Umbilical cord (tissue), 2 donors: ENCODE measurements around the gene LENEP. TPM values are rescaled to one million over a fixed set of nuclear protein-coding genes. Genes with fewer than 3 reads are reported as not detected.
A peak's percentile ranks its signal among the peaks of the same experiment; 100 is the strongest.

Source experiments
- DNase-seq: peaks from one replicate; pipeline ENCODE4 v3.0.0-alpha.2; 2015; ENCODE audit warnings: low spot score
- total RNA-seq: library from RNA; depleted of rRNA; stranded (reverse); fragments of >200 nt; gene quantifications from one replicate; pipeline ENCODE4 v1.2.3, GENCODE V29; 2014; ENCODE audit warnings: low replicate concordance; ENCODE audit not compliant: insufficient read depth

LENEP gene, protein sequence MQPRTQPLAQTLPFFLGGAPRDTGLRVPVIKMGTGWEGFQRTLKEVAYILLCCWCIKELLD
- not detected for total RNA-seq

DNA sequence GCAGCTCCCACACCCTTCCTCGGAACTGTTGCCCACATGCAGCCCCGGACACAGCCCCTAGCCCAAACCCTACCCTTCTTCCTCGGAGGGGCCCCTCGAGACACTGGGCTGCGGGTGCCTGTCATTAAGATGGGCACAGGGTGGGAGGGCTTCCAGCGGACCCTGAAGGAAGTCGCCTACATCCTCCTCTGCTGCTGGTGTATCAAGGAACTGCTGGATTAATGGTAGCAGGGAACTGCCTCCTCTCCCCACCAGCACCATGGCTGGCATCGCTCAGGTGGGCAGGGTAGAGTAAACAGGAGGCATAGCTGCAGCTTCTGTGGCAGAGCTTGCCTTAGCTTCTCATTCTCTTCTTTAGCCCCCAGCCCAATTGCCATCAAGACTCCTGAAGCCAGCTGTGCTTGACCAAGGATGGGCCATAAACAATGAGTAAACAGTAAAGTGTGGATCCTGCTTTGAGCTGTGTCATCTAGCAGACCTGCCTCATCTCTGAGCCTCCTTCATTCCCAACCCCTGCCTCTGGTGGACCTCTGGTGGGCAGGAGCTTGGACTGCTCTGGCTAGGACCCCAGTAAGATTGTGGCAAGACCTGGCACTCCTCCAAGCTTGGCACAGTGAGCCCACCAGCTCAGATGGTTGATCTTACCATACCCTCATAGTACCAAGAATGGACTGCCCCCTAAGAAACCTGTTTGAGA is at the start of gene LENEP:
Gene LENEP, plus strand, starts transcription at position 15 of the 697 bp plus-strand sequence. Its CDS starts 22 bp downstream, at position 37.
- DNase-seq: no peak

DNA sequence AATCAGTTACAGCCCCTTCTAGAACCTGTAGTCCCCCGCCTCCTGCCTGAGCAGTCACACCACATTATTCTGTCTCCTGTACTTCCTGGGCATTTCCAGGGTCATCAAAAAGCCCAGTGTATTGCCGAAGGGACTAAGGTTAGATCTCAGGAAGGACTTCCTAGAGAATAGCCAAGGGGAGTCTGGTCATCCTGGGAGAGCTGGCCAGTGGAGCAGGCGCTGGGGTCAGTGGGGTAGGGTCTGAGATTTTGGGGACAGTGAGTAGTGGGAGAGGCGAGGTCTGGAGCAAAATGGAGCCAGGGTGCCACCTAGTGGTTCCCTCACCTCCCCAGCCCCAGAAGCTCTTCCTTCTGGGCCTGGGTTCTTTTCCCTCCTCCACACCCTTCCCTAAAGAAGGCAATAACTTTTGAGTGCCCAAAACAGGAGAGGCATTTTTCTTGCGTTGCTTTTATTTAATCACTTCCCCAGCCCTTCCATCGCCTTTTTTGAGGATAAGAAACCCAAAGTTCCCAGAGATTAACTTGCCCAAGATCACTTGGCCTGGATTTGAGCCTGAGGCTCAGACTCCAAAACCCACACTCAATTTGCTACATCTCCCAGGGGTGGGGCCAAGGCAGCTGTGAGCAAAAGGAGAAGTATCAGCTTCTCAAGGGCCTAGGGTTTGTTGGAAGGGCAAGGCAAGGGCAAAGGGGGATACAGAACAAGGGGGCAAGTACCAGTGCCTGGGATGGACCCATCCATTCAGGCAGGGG is 49.6 kb upstream of the LENEP start:
- peak; percentile 63 for DNase-seq

DNA sequence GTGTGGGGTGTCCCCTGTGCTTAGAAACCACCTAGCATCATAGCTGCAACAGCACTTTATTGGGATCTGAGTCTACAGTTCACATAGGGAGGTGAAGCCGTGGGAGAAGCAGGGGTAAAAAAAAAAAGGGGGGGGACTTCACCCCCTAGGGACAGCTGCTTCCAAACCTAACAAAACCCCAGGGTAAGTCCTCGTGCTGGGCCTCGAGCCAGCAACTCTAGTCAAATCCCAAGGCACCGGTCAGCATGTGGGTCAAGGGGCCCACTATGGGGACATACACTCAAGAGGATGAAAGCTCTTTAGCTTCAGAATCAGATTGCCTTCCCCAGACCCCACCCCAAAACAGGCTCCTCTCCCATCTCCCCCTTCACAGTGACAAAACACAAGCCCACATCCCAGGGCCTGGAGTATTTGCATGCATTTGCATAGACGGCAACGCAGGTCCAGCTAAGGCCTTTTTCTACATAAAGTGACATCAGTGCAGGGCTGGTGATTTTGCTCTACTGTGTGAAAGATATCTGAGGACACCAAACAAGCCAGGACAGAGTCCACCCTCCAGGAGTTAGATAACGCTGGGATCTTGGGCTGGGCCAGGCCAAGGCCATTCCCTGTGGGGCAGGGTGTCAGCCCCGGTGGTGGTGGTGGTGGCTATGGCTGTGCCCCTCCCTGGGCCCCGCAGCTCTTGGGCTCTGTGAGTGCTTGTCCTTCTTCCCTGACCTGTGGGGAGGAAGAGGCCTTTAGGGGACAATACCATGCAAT is 48.8 kb upstream of the LENEP start:
- DNase-seq: peak; percentile 75

DNA sequence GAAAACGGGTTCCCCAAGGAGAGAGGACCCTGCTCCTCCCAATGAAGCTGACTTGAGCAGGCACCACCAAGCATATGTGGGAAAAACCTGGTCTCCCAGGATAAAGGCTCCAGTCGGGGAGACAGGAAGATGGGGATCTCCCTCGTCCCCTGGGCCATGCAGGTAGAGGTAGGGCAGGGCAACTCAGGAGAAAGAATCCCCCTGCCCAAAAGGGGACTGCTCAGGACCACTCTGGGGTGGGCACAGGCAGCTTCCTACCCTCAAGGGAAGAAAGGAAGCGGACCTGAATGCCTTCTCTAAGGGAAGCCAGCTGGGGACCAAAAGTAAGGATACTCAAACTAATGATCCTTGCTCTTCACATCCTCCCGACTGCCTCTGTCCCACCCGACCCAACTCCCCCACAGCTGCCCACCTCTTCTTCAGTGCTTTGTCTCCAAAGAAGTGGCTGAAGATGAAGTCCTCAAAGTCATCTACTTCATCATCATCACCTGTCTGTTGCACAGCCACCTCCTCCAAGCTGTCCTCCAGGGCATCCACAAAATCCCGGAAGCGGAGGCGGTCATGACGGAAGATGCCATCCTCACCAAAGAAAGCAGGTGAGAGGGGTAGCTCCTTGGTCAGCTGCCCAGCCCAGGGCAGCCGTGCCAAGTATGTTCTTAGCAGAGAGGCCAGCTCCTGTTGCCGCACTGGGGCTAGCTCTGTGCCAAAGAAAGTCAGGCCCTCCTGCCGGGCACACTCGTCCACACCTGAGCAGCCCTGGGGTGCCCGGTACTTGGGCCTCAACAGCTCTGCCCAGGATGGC is 48.0 kb upstream of the LENEP start:
- no peak for DNase-seq

DNA sequence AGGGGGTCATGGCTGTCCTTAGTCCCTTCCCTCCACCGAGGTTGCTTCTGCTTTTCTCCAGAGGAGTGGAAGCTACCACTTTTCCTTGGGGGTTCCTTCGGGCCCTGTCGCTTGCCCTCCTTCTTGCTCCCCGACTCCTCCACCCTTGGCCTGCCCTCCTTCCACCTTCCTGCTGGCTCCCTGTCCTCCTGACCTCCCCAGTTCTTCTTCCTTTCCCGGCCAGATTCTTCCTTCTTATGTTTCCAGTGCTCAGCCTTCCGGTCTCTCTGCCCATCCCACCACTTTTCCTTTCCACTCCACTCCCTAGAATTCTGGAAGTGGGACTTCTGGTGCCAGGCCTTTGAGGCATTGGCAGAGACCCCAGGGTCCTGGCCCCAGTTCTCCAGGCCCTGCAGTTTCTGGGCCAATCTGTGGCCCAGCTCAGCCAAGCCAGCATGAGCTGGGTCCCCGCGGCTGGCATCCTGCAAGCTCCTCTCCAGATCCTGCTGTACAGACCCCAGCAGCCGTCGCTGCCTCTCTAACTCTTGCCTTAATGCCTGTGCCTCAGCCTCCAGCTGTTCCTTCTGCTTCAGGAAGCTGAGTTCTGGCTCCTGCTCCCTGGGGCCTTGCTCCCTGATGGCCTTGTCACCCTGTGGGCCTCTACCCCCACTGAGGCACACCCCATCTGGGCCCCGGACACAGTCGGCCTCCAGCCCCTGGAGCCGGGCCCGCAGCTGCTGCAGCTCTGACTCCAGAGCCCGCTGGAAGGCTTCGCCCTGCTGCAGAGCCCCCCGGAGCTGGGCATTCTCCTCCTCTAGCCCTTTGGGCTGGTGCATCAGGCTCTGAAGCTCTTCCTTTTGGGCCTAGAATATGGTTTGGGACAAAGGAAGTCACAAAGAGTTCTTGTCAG is 47.2 kb upstream of the LENEP start:
- no peak for DNase-seq

DNA sequence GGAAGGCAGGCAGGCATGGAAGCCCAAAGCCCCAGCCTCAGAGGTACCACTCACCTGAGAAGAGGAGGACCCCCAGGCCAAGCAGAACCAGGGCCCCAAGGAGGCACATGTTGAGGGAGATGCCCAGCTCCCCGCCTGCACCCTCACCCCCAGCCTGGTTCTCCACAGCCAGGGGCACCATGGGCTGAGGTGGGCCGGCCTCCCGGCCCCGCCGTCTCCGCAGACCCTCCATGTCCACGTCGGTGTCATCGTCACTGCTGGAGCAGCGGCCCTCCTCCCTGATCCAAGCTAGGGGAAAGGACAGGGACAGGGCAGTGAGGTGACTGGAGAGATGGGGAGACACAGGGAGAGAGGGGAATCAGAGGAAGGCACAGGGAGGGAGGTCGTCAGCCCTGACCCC is 45.3 kb upstream of the LENEP start:
- no peak for DNase-seq

DNA sequence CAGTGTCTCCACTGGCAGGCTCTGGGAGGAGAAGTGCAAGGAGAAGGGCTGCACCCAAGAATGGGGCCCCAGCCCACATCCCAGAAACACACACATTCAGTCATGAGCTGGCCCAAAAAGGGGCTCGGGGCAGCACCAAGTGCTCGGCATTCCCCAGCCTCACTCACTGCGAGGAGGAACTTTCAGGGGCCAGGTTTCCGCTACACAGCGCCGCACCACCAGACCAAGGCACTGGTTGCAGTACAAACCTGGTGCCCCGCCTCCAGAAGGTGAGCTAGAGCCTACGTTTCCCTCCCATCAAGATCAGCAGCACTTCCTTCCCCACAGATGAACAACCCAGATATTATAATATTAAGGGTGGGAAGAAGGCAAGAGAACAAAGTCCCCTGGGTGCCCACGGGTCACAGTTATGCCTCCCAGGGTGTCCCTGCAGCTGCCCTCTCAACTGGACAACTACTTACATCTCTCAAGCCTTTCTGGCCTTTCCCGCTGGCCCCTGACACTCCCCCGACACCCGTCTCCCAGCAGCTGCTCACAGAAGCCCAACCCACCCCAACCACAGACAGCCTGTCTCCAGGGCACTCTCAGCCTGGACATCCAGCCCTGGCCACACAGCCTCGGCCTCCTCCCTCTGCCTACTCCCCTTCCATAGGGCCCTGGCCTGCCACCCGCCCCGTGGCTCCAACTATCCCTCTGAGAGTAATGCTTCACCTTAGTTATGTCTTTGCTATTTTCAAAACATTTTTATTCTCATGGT is 41.3 kb upstream of the LENEP start:
- no peak for DNase-seq

DNA sequence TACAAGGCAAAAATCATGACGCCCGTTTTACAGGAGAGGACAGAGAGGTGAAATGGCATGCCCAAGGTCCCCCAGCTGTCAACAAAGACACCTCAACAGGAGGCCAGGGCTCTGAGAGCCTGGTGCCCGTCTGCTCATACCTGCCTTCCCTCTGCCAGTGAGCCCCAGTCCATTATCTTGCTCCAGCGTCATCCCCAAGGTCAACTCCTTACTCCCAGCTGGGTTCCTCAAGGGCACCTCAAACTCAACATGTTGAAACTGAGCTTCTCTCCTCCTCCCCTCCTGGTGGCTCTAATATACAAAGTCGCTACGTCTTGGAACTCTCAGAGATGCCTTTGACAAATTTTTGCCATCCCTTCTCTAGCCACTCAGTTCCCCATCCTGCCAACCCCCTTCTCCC is 40.7 kb upstream of the LENEP start:
- DNase-seq: no peak

DNA sequence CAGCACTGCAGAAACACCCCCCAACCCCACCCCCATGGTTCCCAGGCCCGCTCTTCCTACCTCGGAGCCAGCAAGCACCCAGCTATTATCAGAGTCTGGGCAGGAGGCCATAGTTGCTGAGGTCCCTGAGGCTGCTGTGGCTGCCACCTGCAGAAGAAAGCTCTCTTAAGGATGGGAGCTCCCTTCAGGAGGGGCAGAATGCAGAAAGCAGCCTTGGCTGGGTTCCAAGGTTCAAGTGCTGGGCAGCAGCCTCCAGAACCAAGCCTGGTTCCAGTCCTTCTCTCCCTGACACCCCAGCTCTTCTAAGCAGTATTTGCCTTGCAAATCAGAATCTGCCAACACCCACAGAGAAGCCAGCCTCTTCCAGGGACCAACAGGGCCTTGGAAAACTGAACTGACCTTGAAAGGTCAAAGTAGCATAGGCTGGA is 39.8 kb upstream of the LENEP start:
- DNase-seq: no peak

DNA sequence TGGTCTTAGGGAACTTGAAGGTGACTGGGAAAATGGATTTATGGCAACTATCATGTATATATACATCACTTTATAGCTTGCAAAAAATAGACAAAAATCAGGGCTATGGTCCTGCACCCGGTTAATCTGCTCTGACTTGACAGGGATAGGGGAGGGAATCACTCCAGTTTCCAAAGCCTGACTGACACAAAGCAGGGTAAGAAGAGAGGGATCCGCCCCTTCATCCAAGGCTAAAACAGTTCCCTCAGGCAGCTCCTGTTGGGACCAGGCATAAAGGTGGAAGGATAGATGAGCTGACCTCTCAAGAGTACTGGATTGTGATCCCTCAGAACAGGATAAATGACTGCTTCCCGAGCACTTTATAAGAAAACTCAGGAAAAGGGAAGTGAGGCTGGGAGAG is 38.8 kb upstream of the LENEP start:
- no peak for DNase-seq

DNA sequence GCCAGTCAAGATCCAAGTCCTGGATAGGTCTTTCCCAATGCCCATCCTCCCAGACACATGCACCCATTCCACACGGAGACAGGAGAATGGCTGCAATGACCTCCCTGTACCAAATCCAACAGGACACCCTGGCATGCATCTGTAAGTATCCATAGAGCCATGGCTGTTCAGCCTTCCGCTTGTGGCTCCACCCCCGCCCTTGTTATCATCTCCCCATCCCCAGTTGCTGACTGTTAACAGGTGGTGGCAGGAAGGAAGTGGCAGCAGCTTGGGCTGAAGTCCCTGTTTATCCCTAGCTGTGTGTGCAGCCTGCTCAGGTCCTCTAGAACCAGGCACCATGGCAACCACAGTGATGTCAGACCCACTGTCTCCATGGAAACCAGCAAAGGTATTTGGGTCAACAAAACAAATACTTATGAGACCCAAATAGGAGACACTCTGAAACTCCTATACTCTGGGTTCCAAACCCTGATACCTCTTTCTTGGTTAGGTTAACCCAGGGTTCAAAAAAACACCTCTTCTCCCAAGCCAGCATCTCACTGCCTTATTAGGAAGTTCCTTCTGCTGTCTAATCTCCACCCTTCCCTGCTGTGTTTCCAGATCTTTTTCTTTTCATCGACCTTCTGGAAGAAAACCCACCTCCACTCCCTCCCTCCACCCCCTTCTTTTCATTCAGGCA is 38.2 kb upstream of the LENEP start:
- peak; percentile 72 for DNase-seq

DNA sequence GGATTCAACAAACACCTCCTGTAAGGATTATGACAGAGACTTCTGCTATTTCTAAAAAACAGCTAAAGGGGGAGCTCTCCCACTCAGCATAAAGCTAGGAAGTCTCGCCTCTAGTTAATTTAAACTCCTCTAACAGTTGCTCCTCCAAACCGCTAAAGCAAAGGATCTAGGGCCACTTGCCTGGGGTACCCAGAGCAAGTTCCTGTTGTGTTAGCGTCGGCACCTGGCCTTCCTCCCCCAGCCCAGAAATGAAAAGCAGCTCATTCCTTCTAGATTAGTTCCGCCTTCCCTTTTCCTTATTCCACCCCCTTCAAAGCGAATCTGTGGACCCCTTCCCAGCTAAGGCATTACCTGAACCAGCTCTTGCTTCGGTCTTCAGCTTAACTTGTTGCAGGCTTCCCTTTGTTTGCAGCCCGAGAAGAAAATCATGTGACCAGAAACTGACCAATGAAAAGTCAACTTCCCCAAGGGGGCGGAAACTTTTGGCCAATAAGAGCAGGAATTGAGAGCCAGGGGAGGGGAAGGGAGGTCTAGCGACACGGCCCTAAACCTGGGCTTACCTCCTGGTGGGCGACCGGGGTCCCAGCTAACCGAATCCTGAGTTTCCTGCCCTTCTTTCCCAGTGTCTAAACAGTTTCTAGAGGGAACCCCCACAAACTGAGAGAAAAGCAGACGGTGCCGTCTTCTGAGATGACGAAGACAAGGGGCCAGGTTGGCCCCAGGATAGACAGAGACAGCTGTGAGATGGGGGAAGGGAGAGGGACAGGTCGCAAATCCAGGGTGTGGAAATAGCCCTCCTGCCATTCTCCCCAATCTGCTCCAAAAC is 37.5 kb upstream of the LENEP start, which contains the start of gene PBXIP1:
Gene PBXIP1, minus strand, starts transcription at position 382 of the 826 bp plus-strand sequence. CDS start 2,378 bp downstream, outside the sequence.
- DNase-seq: peak; percentile 98

DNA sequence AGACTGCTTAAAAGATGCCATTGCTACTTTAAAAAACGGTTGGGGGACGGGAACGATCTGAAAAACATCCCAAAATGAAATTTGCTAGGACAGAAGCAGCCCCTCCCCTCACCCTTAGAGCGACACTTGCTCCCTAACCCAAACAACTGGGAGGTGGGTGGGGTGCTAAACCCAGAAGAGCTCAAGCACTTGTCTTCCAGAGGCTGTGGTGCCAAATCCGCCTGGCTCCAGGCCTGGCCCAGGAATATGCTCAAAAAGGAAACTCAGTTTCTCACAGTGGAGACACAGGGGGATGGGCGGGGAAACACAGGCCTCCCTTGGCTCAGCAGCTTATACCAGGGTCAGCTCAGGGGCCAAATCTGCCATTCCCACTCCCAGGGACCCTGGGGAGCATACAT is 36.8 kb upstream of the LENEP start:
- peak; percentile 69 for DNase-seq

DNA sequence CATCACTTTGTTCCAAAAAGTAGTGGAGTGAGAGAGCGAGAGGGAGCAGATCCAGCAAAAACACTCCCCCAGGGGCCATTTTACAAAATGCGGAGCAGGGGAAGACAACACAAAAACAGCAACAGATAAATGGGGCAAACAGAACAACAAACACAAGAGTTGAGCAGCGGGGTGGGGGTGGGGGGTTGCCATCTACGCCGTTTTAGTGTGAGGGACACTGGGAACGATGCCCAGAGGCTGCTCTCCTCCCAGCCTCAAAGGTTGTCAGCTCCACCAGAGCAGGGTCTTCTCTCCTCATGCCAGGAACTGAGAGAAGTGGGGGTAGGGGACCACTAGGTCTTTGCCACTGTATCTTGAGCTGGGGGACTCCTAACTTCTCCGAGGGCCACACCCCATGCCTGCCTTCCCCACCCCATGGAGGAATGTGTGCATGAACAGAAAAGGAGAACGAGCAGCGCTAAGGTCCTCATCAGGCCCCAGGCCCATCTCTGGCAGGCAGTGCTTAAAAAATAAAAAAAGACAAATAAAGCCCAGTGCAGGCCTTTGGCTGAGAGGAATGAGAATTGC is 36.2 kb upstream of the LENEP start:
- no peak for DNase-seq

DNA sequence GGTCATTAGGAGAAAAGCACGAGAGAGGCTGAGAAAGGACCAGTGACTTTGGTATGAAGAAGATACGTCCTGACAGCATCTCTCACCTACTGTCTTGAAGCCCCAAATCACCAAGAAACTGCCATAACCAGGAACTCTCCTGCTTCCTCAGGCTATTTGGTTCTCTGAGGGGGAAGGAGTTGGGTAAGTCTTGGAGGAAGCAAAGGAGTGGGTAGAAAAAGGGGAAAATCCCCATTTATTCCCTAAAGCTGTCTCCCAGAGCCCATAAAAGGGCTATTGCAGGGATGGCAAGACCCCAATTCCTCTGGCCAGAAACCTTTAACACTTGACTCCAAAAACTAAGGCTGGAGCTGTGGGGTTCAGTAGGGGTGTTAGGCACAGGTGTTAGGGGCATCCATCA is 35.4 kb upstream of the LENEP start:
- DNase-seq: no peak

DNA sequence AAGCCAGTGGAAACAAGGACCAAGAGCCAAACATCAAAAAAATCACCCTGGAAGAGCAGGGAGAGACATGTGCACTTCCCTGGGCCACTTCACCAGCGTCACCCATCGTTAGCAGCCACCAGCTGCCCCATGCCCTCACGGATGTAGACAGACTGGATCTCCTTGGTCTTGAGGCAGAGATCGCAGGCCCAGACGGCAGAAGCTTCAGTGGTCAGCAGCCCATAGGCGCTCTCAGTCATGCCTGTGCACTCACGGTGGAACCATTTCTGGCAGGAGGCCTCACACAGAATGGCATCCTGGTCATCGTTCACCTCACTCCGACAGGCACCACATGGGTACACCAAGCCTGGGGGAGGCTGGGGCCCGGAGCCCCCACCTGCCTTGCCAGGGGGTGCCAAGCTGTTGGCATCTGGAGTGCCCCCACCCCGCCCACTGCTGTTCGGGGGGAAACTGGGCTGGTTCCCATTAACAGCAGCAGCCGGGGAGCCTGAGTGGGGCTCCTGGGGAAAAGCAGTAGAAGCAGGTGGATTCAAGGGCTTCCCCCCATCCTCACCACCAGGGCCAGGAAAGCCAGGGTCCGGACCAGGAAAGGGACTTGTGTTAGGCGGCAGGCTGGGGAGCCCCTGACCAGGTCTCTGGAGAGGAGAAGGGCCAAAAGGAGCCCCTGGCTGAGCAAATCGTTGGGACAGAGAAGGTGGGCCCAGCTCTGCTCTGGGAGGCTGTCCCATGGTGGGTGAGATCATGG is 34.5 kb upstream of the LENEP start:
- no peak for DNase-seq

DNA sequence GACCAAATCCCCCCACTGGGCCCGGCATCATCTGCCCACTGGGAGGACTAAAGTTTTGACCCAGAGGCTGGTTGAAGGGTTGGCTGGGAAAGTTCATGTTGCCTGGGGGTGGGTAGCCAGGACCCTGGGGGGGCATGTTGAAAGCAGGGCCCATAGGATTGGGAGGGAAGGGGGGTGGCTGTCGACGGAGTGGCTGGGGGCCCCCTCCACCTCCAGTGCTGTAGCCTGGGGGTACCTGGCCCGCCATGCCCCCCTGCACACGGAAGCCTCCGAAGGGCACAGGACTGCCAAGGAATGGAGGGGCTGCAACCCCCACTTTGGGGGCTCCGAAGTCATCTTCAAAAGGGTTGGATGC is 34.0 kb upstream of the LENEP start:
- no peak for DNase-seq
